K562 (cell line): ENCODE data around the gene AGTR1. TPM values are rescaled to one million over a fixed set of nuclear protein-coding genes. Genes with fewer than 3 reads are reported as not detected.

Experiments
- ATAC-seq: fragments of 200-7000 bp; cut with Tn5 transposase; 3 replicates; pipeline ENCODE4 v1.9.1; 2020; ENCODE audit warnings: moderate library complexity
- BruUV-seq: library from RNA; stranded (reverse); fragments of 400-500 nt; replicated peaks from 2 replicates; lab custom pipeline; 2021; lab: Mats Ljungman, UMichigan
- CTCF ChIA-PET: fragments of 300-600 bp; formaldehyde crosslinking; extraction: SDS; loops from one replicate; lab custom pipeline; 2021; ENCODE audit warnings: low intra/inter-chr PET ratio; lab: Yijun Ruan, JAX
- POLR2A ChIA-PET: fragments of 300-600, 350-650 bp; sonication (Branson Sonifier 250); formaldehyde crosslinking; extraction: SDS; loops from one replicate; lab custom pipeline; 2021; ENCODE audit warnings: antibody characterized with exemption, inconsistent platforms; lab: Yijun Ruan, JAX
- DNase-seq, 4 experiments: peaks; one replicate each; pipeline versions ENCODE4 v3.0.0 to v3.0.0-alpha.2; 2011 to 2018; ENCODE audit warnings: low spot score in 3 of 4, mixed read lengths in 3 of 4; ENCODE audit errors: extremely low read depth in 1 of 4
- FAIRE-seq: peaks from 2 replicates; lab custom pipeline; 2011; peaks lifted over from hg19 to GRCh38; lab: Jason Lieb, UNC
- H2AFZ ChIP-seq: 2 replicates; pipeline ENCODE4 v1.6.0; 2011; ENCODE audit warnings: low read depth, low read length, control low read depth, inconsistent platforms
- H3K27ac ChIP-seq: fragments of 200-600 bp; 3 replicates; pipeline ENCODE4 v1.8.0; 2011; ENCODE audit warnings: low read depth, mild to moderate bottlenecking, control low read depth, inconsistent platforms, low read length, moderate library complexity, mixed read lengths; ENCODE audit errors: extremely low read depth
- H3K27me3 ChIP-seq, 2 experiments: fragments of 300-600 bp in 1 of 2; 2 replicates in 1 of 2; 3 replicates in 1 of 2; pipeline versions ENCODE4 v1.6.0 to v1.8.0; 2011; ENCODE audit warnings: inconsistent platforms in 2 of 2, low read length in 2 of 2, mild to moderate bottlenecking in 1 of 2, mixed read lengths in 1 of 2, moderate library complexity in 1 of 2; ENCODE audit not compliant: control insufficient read depth in 2 of 2, insufficient read depth in 2 of 2
- H3K36me3 ChIP-seq: fragments of 300-600 bp; 3 replicates; pipeline ENCODE4 v1.8.0; 2011; ENCODE audit warnings: mild to moderate bottlenecking, low read length, inconsistent platforms; ENCODE audit not compliant: control insufficient read depth, insufficient read depth
- H3K4me1 ChIP-seq, 2 experiments: fragments of 200-600 bp in 1 of 2; replicated peaks in 1 of 2; 2 replicates in 1 of 2; 3 replicates in 1 of 2; pipeline versions ENCODE4 v1.5.1 to v1.8.0; 2011; ENCODE audit warnings: inconsistent platforms in 2 of 2, low read length in 2 of 2, mild to moderate bottlenecking in 1 of 2, mixed read lengths in 1 of 2, moderate library complexity in 1 of 2; ENCODE audit not compliant: control insufficient read depth in 2 of 2, insufficient read depth in 2 of 2
- H3K4me2 ChIP-seq: 2 replicates; pipeline ENCODE4 v1.6.1; 2011; ENCODE audit warnings: low read length, control low read depth, inconsistent platforms, mixed read lengths; ENCODE audit not compliant: insufficient read depth
- H3K4me3 ChIP-seq: fragments of 200-600 bp; sonication (generic), shearing (Covaris generic); 2 replicates; pipeline ENCODE4 v1.5.1; 2016; ENCODE audit warnings: control low read depth, inconsistent platforms
- H3K79me2 ChIP-seq: fragments of 200-600 bp; 3 replicates; pipeline ENCODE4 v1.8.0; 2011; ENCODE audit warnings: low read length, inconsistent platforms; ENCODE audit not compliant: control insufficient read depth, insufficient read depth
- H3K9ac ChIP-seq, 2 experiments: 2 replicates each; pipeline versions ENCODE4 v1.6.0 to v1.6.1; 2011; ENCODE audit warnings: low read depth in 2 of 2, low read length in 2 of 2, control low read depth in 1 of 2, inconsistent platforms in 1 of 2, mild to moderate bottlenecking in 1 of 2, mixed read lengths in 1 of 2; ENCODE audit not compliant: insufficient read depth in 1 of 2
- H3K9me1 ChIP-seq: one replicate; pipeline ENCODE4 v1.6.0; 2011; ENCODE audit warnings: inconsistent platforms, mild to moderate bottlenecking, low read length, moderate library complexity; ENCODE audit not compliant: control insufficient read depth, insufficient read depth
- H3K9me3 ChIP-seq: replicated peaks from 2 replicates; pipeline ENCODE4 v1.5.1; 2011; ENCODE audit warnings: low read depth, low read length, inconsistent platforms; ENCODE audit not compliant: control insufficient read depth, insufficient read depth
- H4K20me1 ChIP-seq: replicated peaks from 2 replicates; pipeline ENCODE4 v1.6.1; 2011; ENCODE audit warnings: low read length, inconsistent platforms, mixed read lengths; ENCODE audit not compliant: control insufficient read depth, insufficient read depth
- CBFA2T3 ChIP-seq: fragments of 450-650 bp; IDR thresholded peaks from 2 replicates; pipeline ENCODE4 v1.6.1; 2017
- HSF4 ChIP-seq: fragments of 250-450 bp; sonication (Bioruptor Pico); IDR thresholded peaks from 2 replicates; pipeline ENCODE4 v2.1.2; 2022; ENCODE audit warnings: mild to moderate bottlenecking, moderate library complexity, borderline replicate concordance
- NFXL1 ChIP-seq: fragments of 450-650 bp; formaldehyde crosslinking; IDR thresholded peaks from 2 replicates; pipeline ENCODE4 v1.4.0; 2021; ENCODE audit warnings: mild to moderate bottlenecking
- NRF1 ChIP-seq, 2 experiments: fragments of 450-650 bp; IDR thresholded peaks in 1 of 2; conservative IDR thresholded peaks in 1 of 2; 2 replicates each; pipeline ENCODE4 v1.6.1; 2014; ENCODE audit warnings: mild to moderate bottlenecking in 2 of 2
- NUFIP1 ChIP-seq: fragments of 450-650 bp; IDR thresholded peaks from 2 replicates; pipeline ENCODE4 v1.6.1; 2018; ENCODE audit not compliant: partially characterized antibody
- POLR2A ChIP-seq: fragments of 450-650 bp; conservative IDR thresholded peaks from 2 replicates; pipeline ENCODE4 v1.6.1; 2016
- ZNF263 ChIP-seq: sonication (generic); formaldehyde crosslinking; IDR thresholded peaks from 2 replicates; pipeline ENCODE4 v1.8.0; 2022; ENCODE audit warnings: mild to moderate bottlenecking, missing genetic modification reagents, borderline replicate concordance
- ZNF354B ChIP-seq: fragments of 250-450 bp; sonication (Bioruptor Pico); IDR thresholded peaks from 2 replicates; pipeline ENCODE4 v1.4.0; 2020
- ZNF57 ChIP-seq: fragments of 450-650 bp; formaldehyde crosslinking; IDR thresholded peaks from 2 replicates; pipeline ENCODE4 v1.4.0; 2020; ENCODE audit warnings: mild to moderate bottlenecking, moderate library complexity
- ZNF668 ChIP-seq: fragments of 250-450 bp; sonication (Bioruptor Pico); IDR thresholded peaks from 2 replicates; pipeline ENCODE4 v1.8.0; 2022; ENCODE audit warnings: mild to moderate bottlenecking, inconsistent platforms
- in situ Hi-C: fragments of 300-500 bp; cut with MboI; formaldehyde crosslinking; loops from 4 replicates; pipeline ENCODE4 v1.15.0; 2018; ENCODE audit warnings: inconsistent platforms, mixed read lengths
- intact Hi-C: fragments of 100-400 bp; cut with micrococcal nuclease; formaldehyde crosslinking; loops from 2 replicates; pipeline ENCODE4 v1.14.2; 2022
- polyA plus RNA-seq, 8 experiments: library from polyadenylated mRNA; depleted of rRNA in 4 of 8; stranded (reverse) in 5 of 8; unstranded in 3 of 8; fragments of >200 nt; fragmentation: Nextera tagmentation in 2 of 8; fragmentation: Illumina TruSeq in 1 of 8; extraction: Ambion mirVana in 2 of 8; extraction: Trizol in 1 of 8; gene quantifications; 2 replicates each; pipeline versions ENCODE4 v1.2.1 to v1.2.3, GENCODE V29; 2011 to 2014; ENCODE audit warnings: inconsistent platforms in 1 of 8, missing spikeins in 1 of 8
- total RNA-seq, 7 experiments: library from RNA; depleted of rRNA in 6 of 7; stranded (reverse); fragments of >200 nt in 6 of 7; fragmentation: Illumina TruSeq in 2 of 7; extraction: Trizol in 2 of 7; gene quantifications; 2 replicates each; pipeline versions ENCODE4 v1.2.1 to v1.2.3, GENCODE V29; 2011 to 2021; ENCODE audit warnings: low replicate concordance in 1 of 7
- TF ChIP-seq, protein P1 (sequence below): fragments of 250-450 bp; sonication (Bioruptor Pico); IDR thresholded peaks from 2 replicates; pipeline ENCODE4 v1.5.1; 2021; ENCODE audit warnings: mild to moderate bottlenecking
- TF ChIP-seq, protein P2 (sequence below): fragments of 250-450 bp; sonication (Bioruptor Pico); IDR thresholded peaks from 2 replicates; pipeline ENCODE4 v1.5.0; 2020; ENCODE audit warnings: mild to moderate bottlenecking, borderline replicate concordance
- TF ChIP-seq, protein P3 (sequence below): sonication (generic); formaldehyde crosslinking; IDR thresholded peaks from 2 replicates; pipeline ENCODE4 v1.8.1; 2023; ENCODE audit warnings: mild to moderate bottlenecking, missing genetic modification reagents
- TF ChIP-seq, protein P4 (sequence below): IDR thresholded peaks from 2 replicates; pipeline ENCODE4 v1.6.1; 2016; ENCODE audit warnings: missing genetic modification characterization, missing compliant biosample characterization

The AGTR1 gene
- total and polyA plus RNA-seq, 9 of the 15 experiments (the other 6 are each of a cell fraction or from before 2014, with no cell fraction given) = not detected

DNA sequence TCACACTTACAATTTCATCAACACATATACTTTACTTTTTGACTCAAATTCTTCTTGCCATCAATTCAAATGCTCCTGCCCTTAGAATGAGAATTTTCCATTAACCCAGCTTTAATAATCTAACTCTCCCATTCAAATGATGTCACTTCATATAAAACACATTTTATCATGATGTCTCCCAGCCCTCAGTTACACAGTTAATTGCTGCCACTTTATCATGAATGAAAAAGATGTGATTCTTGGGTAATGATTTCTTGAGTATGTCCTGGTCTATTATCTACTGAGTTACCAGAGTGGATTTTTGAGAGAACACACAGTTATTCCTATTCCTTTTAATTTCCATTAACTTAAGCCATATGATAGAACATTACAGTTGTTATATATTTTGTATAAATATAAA, 7.6 kb downstream of the AGTR1 start:
- H3K79me2 ChIP-seq = no peaks in the 10 kb centered on the region
- BruUV-seq = no TSS peak
- no peaks in the 10 kb centered on the region for H3K4me1 ChIP-seq
- in situ Hi-C loops (no loop called here), intact Hi-C loops (no loop called here)
- ChIA-PET CTCF (no interaction called here), POLR2A (no interaction called here)
- no peaks in the 10 kb centered on the region for H3K9me1 ChIP-seq
- no peak overlapping the region for H3K27ac ChIP-seq
- FAIRE-seq (no peak), ATAC-seq (no peak), DNase-seq (no peak)
- H2AFZ ChIP-seq = no peak overlapping the region
- no peaks in the 10 kb centered on the region for H4K20me1 ChIP-seq
- no peaks in the 10 kb centered on the region for H3K36me3 ChIP-seq
- no peak overlapping the region for H3K4me2 ChIP-seq
- H3K9me3 ChIP-seq = no peaks in the 10 kb centered on the region
- H3K9ac ChIP-seq = no peak overlapping the region
- no peaks in the 10 kb centered on the region for H3K27me3 ChIP-seq
- no peak overlapping the region for H3K4me3 ChIP-seq
- no peak for TF ChIP-seq ZNF668 (CRISPR knock-in tag)
- TF ChIP-seq NRF1 (conservative IDR thresholded peaks at IDR 0.05 in 1 of 2, IDR thresholded peaks at IDR 0.05 in 1 of 2) = no peak
- TF ChIP-seq, protein P1, sequence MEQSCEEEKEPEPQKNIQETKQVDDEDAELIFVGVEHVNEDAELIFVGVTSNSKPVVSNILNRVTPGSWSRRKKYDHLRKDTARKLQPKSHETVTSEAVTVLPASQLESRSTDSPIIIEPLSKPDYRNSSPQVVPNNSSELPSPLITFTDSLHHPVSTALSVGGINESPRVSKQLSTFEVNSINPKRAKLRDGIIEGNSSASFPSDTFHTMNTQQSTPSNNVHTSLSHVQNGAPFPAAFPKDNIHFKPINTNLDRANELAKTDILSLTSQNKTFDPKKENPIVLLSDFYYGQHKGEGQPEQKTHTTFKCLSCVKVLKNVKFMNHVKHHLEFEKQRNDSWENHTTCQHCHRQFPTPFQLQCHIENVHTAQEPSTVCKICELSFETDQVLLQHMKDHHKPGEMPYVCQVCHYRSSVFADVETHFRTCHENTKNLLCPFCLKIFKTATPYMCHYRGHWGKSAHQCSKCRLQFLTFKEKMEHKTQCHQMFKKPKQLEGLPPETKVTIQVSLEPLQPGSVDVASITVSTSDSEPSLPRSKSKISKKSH (CRISPR knock-in tag) = no peak
- TF ChIP-seq POLR2A = no peak
- no peak for TF ChIP-seq CBFA2T3
- no peak for TF ChIP-seq NUFIP1
- no peak for TF ChIP-seq ZNF263 (CRISPR knock-in tag)
- TF ChIP-seq NFXL1 (CRISPR knock-in tag) = no peak
- TF ChIP-seq, protein P2, sequence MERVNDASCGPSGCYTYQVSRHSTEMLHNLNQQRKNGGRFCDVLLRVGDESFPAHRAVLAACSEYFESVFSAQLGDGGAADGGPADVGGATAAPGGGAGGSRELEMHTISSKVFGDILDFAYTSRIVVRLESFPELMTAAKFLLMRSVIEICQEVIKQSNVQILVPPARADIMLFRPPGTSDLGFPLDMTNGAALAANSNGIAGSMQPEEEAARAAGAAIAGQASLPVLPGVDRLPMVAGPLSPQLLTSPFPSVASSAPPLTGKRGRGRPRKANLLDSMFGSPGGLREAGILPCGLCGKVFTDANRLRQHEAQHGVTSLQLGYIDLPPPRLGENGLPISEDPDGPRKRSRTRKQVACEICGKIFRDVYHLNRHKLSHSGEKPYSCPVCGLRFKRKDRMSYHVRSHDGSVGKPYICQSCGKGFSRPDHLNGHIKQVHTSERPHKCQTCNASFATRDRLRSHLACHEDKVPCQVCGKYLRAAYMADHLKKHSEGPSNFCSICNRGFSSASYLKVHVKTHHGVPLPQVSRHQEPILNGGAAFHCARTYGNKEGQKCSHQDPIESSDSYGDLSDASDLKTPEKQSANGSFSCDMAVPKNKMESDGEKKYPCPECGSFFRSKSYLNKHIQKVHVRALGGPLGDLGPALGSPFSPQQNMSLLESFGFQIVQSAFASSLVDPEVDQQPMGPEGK = no peak
- no peak for TF ChIP-seq HSF4 (CRISPR knock-in tag)
- TF ChIP-seq ZNF354B (CRISPR knock-in tag) = no peak
- TF ChIP-seq ZNF57 (CRISPR knock-in tag) = no peak
- TF ChIP-seq, protein P3, sequence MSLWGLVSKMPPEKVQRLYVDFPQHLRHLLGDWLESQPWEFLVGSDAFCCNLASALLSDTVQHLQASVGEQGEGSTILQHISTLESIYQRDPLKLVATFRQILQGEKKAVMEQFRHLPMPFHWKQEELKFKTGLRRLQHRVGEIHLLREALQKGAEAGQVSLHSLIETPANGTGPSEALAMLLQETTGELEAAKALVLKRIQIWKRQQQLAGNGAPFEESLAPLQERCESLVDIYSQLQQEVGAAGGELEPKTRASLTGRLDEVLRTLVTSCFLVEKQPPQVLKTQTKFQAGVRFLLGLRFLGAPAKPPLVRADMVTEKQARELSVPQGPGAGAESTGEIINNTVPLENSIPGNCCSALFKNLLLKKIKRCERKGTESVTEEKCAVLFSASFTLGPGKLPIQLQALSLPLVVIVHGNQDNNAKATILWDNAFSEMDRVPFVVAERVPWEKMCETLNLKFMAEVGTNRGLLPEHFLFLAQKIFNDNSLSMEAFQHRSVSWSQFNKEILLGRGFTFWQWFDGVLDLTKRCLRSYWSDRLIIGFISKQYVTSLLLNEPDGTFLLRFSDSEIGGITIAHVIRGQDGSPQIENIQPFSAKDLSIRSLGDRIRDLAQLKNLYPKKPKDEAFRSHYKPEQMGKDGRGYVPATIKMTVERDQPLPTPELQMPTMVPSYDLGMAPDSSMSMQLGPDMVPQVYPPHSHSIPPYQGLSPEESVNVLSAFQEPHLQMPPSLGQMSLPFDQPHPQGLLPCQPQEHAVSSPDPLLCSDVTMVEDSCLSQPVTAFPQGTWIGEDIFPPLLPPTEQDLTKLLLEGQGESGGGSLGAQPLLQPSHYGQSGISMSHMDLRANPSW (CRISPR knock-in tag) = no peak
- TF ChIP-seq, protein P4, sequence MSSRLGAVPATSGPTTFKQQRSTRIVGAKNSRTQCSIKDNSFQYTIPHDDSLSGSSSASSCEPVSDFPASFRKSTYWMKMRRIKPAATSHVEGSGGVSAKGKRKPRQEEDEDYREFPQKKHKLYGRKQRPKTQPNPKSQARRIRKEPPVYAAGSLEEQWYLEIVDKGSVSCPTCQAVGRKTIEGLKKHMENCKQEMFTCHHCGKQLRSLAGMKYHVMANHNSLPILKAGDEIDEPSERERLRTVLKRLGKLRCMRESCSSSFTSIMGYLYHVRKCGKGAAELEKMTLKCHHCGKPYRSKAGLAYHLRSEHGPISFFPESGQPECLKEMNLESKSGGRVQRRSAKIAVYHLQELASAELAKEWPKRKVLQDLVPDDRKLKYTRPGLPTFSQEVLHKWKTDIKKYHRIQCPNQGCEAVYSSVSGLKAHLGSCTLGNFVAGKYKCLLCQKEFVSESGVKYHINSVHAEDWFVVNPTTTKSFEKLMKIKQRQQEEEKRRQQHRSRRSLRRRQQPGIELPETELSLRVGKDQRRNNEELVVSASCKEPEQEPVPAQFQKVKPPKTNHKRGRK = no peak
